ENCODE data around the gene IYD.

IYD gene

DNA sequence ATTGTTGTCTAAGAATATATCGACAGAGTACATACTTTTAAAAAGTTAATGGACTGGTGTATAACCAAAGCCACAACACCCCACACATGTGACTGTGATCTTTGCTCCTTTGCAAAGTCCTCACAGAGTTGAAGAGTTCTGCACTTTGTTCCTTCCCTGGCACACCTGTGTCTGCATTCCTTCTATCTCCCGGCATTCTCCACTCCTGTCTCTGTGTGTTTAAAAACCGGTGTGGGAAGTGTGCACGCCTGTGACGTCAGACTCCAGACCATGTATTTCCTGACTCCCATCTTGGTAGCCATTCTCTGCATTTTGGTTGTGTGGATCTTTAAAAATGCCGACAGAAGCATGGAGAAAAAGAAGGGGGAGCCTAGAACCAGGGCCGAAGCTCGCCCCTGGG, at the start of gene IYD:
IYD (plus strand) TSS at position 251 of the 400 bp plus-strand sequence; CDS start at position 271, 20 bp downstream.
- H3K27ac ChIP-seq, result no peak within 1 kb of the TSS
- TF ChIP-seq, protein P1, sequence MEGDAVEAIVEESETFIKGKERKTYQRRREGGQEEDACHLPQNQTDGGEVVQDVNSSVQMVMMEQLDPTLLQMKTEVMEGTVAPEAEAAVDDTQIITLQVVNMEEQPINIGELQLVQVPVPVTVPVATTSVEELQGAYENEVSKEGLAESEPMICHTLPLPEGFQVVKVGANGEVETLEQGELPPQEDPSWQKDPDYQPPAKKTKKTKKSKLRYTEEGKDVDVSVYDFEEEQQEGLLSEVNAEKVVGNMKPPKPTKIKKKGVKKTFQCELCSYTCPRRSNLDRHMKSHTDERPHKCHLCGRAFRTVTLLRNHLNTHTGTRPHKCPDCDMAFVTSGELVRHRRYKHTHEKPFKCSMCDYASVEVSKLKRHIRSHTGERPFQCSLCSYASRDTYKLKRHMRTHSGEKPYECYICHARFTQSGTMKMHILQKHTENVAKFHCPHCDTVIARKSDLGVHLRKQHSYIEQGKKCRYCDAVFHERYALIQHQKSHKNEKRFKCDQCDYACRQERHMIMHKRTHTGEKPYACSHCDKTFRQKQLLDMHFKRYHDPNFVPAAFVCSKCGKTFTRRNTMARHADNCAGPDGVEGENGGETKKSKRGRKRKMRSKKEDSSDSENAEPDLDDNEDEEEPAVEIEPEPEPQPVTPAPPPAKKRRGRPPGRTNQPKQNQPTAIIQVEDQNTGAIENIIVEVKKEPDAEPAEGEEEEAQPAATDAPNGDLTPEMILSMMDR (conservative IDR thresholded peaks at IDR 0.05), result no peak

GRCh38 chr6:150319924-150320323, 48.9 kb upstream of the IYD start:
- TF ChIP-seq, protein P1 (conservative IDR thresholded peaks at IDR 0.05), result no peak
- H3K27ac ChIP-seq, result no peak overlapping the region

GRCh38 chr6:150320442-150320841, 48.4 kb upstream of the IYD start:
- TF ChIP-seq, protein P1 (conservative IDR thresholded peaks at IDR 0.05), result no peak
- H3K27ac ChIP-seq, result no peak overlapping the region

GRCh38 chr6:150322466-150322871, 46.3 kb upstream of the IYD start:
- no peak overlapping the region for H3K27ac ChIP-seq
- TF ChIP-seq, protein P1 (conservative IDR thresholded peaks at IDR 0.05), result no peak

GRCh38 chr6:150323205-150323604, 45.6 kb upstream of the IYD start:
- TF ChIP-seq, protein P1 (conservative IDR thresholded peaks at IDR 0.05), result no peak
- H3K27ac ChIP-seq, result no peak overlapping the region

DNA sequence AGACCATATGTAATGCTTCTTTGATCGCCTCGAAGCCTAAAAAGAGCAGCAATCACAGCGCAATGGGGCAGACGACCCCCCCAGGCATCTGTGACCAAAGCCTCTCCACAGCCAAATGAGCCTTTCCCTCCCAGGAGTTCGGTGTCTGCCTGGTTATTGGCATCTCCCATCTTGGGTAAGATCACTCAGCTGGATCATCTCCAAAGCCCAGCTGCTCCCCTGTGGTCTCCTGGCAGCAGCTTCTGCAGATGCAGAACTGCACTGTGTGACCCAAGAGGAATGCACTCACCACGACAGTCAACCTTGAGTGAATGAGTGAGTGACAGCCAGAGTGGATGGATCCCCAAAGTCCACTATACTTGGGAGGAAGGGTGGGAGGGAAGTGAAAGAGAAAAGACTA, 44.8 kb upstream of the IYD start:
- no peak overlapping the region for H3K27ac ChIP-seq

DNA sequence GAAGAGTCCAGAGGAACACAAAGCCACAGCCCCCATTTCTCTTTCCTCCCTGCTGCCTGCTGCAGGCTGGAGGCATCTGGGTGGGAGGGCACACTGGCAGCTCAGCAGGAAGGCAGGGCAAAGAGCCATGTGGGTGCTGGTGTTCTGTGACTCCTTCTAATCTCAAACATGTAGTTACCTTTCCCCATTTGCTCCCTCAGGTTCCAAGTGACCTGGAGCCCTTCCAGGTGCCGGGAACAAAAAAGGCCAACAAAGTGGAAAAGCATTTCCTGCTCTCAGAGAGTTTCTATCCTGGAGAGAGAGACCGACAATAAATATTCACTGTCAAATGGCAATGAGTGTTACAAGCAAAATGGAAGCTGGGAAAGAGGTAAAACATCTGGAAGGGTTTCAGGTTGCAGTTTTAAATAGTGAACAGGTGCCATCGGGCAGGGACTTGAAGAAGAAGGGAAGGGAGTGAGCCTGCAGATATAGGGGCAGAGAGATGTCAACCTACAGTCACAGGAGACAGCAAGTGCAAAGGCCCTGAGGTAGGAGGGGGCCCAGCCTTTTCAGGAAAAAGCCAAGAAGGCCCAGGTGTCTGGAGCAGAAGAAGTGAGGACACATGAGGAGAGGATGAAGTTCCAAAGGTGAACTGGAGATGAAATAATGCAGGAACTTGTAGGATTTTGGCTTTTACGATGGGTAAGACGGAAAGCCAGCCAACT, 43.6 kb upstream of the IYD start:
- TF ChIP-seq, protein P1 (conservative IDR thresholded peaks at IDR 0.05), result no peak
- no peak overlapping the region for H3K27ac ChIP-seq

More for the DNA sequence above, 44.8 kb upstream of the IYD start:
- TF ChIP-seq, protein P1 (conservative IDR thresholded peaks at IDR 0.05), result no peak
